Calu3 (cell line): ENCODE data around the gene IFIT5. TPM values are rescaled to one million over a fixed set of nuclear protein-coding genes. Genes with fewer than 3 reads are reported as not detected.
A peak's percentile ranks its signal among the peaks of the same experiment; 100 is the strongest.

Source experiments
- BruUV-seq: library from RNA; stranded (reverse); fragments of 400-500 nt; replicated peaks from 2 replicates; lab custom pipeline; 2021; lab: Mats Ljungman, UMichigan
- CTCF ChIA-PET: fragments of 300-600 bp; sonication (Branson Sonifier 250); formaldehyde crosslinking; loops from one replicate; lab custom pipeline; 2022; ENCODE audit warnings: antibody characterized with exemption; lab: Charles Lee
- DNase-seq: peaks from one replicate; pipeline ENCODE4 v3.0.0; 2022
- H3K27ac Mint-ChIP-seq: one replicate; pipeline ENCODE4 v1.8.0; 2022; ENCODE audit warnings: mixed read lengths; ENCODE audit not compliant: unreplicated experiment
- H3K27me3 Mint-ChIP-seq: one replicate; pipeline ENCODE4 v1.8.0; 2022; ENCODE audit warnings: mixed read lengths; ENCODE audit not compliant: unreplicated experiment
- H3K36me3 Mint-ChIP-seq: one replicate; pipeline ENCODE4 v1.8.0; 2022; ENCODE audit warnings: mild to moderate bottlenecking, moderate library complexity, mixed read lengths; ENCODE audit not compliant: insufficient read depth, unreplicated experiment
- H3K4me1 Mint-ChIP-seq: one replicate; pipeline ENCODE4 v1.8.0; 2022; ENCODE audit warnings: mild to moderate bottlenecking, low read depth, mixed read lengths; ENCODE audit not compliant: unreplicated experiment
- H3K4me3 Mint-ChIP-seq: one replicate; pipeline ENCODE4 v1.8.0; 2022; ENCODE audit warnings: mild to moderate bottlenecking, low read depth, moderate library complexity, mixed read lengths; ENCODE audit not compliant: unreplicated experiment
- H3K9me3 Mint-ChIP-seq: one replicate; pipeline ENCODE4 v1.8.0; 2022; ENCODE audit warnings: low read depth, mixed read lengths; ENCODE audit not compliant: unreplicated experiment
- CTCF ChIP-seq: fragments of 200-600 bp; IDR thresholded peaks from one replicate; pipeline ENCODE4 v1.8.0; 2022; ENCODE audit warnings: antibody characterized with exemption; ENCODE audit not compliant: unreplicated experiment
- intact Hi-C: fragments of 100-400 bp; cut with micrococcal nuclease; formaldehyde crosslinking; loops from one replicate; pipeline ENCODE4 v1.10.0; 2022; ENCODE audit not compliant: unreplicated experiment
- total RNA-seq: library from RNA; stranded (reverse); gene quantifications from 2 replicates; pipeline ENCODE4 v1.2.3, GENCODE V29; 2022

Gene IFIT5
- total RNA-seq, 1 experiment from 2014 or later, result 13.8 TPM

- DNase-seq, result no peak
- peak overlapping the region; percentile 77 for H3K27ac Mint-ChIP-seq
- peaks cover 62% of the 10 kb centered on the region for H3K4me1 Mint-ChIP-seq
- no TSS peak for BruUV-seq
- TF ChIP-seq CTCF, result no peak
- H3K36me3 Mint-ChIP-seq, result no peaks in the 10 kb centered on the region
- intact Hi-C loops, result no loop called here
- no peaks in the 10 kb centered on the region for H3K27me3 Mint-ChIP-seq
- CTCF ChIA-PET, result interaction anchor here (0.5 to 0.6 kb wide), 2 partner anchors 60 to 513 kb away, joined by 3 read pairs; no protein-coding TSS in a partner anchor
- no peak overlapping the region for H3K4me3 Mint-ChIP-seq
- no peaks in the 10 kb centered on the region for H3K9me3 Mint-ChIP-seq
Observed at GRCh38 chr10:89469517-89469916, 55.1 kb downstream of the IFIT5 start.

Other genes with a start within 250 kb of the IFIT5 start
- 0.73 TPM in 1 of 2 replicates, not detected in the other for gene CH25H, start 207.3 kb upstream of the IFIT5 start, total RNA-seq
- 66.7 and 127 TPM in 2 replicates for gene LIPA, start 162.8 kb upstream of the IFIT5 start, total RNA-seq
- 40.8 and 139 TPM in 2 replicates for gene IFIT2, start 112.5 kb upstream of the IFIT5 start, total RNA-seq
- 45.2 and 153 TPM in 2 replicates for gene IFIT3, start 86.6 kb upstream of the IFIT5 start, total RNA-seq
- not detected in 2 replicates for gene IFIT1B, start 36.5 kb upstream of the IFIT5 start, total RNA-seq
- gene IFIT1, start 21.9 kb upstream of the IFIT5 start, total RNA-seq, result 52.3 and 201 TPM in 2 replicates
- 1.0 and 1.2 TPM in 2 replicates for gene SLC16A12, start 121.0 kb downstream of the IFIT5 start, total RNA-seq
- gene PANK1, start 230.7 kb downstream of the IFIT5 start, total RNA-seq, result 5.8 and 8.6 TPM in 2 replicates